H1 (cell line): Measurements from ENCODE around the gene HIVEP3. TPM values are rescaled to one million over a fixed set of nuclear protein-coding genes. Genes with fewer than 3 reads are reported as not detected.

Source experiments
- KDM5A ChIP-seq: fragments of 200-600 bp; IDR thresholded peaks from 2 replicates; pipeline ENCODE4 v1.7.1; 2012; ENCODE audit warnings: mild to moderate bottlenecking, low read length, inconsistent platforms, mixed read lengths
- MAFK ChIP-seq: IDR thresholded peaks from 2 replicates; pipeline ENCODE4 v1.6.1; 2012; ENCODE audit warnings: low read depth, mild to moderate bottlenecking, improper control_type of control experiment, low read length
- RNF2 ChIP-seq: fragments of 200-900, 300-1000 bp; sonication (generic); IDR thresholded peaks from 2 replicates; pipeline ENCODE4 v1.7.1; 2016; ENCODE audit warnings: borderline replicate concordance, low read depth, mild to moderate bottlenecking, antibody characterized with exemption, low read length; ENCODE audit not compliant: poor library complexity, severe bottlenecking; ENCODE audit errors: missing control alignments
- SP1 ChIP-seq: IDR thresholded peaks from 2 replicates; pipeline ENCODE4 v1.6.1; 2011; ENCODE audit warnings: low read depth, low read length
- SP2 ChIP-seq: IDR thresholded peaks from 2 replicates; pipeline ENCODE4 v1.6.1; 2012; ENCODE audit warnings: mild to moderate bottlenecking, low read length, inconsistent platforms
- TCF12 ChIP-seq: IDR thresholded peaks from 2 replicates; pipeline ENCODE4 v1.6.1; 2011; ENCODE audit warnings: low read depth, mild to moderate bottlenecking, low read length
- polyA plus RNA-seq, 7 experiments: library from polyadenylated mRNA; depleted of rRNA in 3 of 7; stranded (reverse) in 5 of 7; unstranded in 2 of 7; fragments of >200 nt in 5 of 7; fragments of 200-250 nt in 2 of 7; gene quantifications; 1 replicate in 5 of 7; 2 replicates in 1 of 7; 4 replicates in 1 of 7; pipeline versions ENCODE4 v1.2.1 to v1.2.3, GENCODE V29; 2011 to 2013; ENCODE audit warnings: missing spikeins in 2 of 7, mixed read lengths in 2 of 7
- total RNA-seq: library from RNA; stranded (reverse); fragmentation: NEBNext Ultra II Directional; extraction: Animal tissue kit (Norgen Biotek cat#: 25700); gene quantifications from 2 replicates; pipeline ENCODE4 v1.2.1, GENCODE V29; 2021
- TF ChIP-seq, protein P1 (sequence below): fragments of 300-600 bp; sonication (generic); IDR thresholded peaks from 2 replicates; pipeline ENCODE4 v1.7.1; 2012; ENCODE audit warnings: low read length, moderate library complexity, mild to moderate bottlenecking, inconsistent platforms; ENCODE audit not compliant: insufficient replicate concordance

HIVEP3 gene
- total and polyA plus RNA-seq, 2 of the 8 experiments (the other 6 are each of a cell fraction or from before 2014, with no cell fraction given), result 0.24 to 0.69 TPM

- TF ChIP-seq, protein P1, sequence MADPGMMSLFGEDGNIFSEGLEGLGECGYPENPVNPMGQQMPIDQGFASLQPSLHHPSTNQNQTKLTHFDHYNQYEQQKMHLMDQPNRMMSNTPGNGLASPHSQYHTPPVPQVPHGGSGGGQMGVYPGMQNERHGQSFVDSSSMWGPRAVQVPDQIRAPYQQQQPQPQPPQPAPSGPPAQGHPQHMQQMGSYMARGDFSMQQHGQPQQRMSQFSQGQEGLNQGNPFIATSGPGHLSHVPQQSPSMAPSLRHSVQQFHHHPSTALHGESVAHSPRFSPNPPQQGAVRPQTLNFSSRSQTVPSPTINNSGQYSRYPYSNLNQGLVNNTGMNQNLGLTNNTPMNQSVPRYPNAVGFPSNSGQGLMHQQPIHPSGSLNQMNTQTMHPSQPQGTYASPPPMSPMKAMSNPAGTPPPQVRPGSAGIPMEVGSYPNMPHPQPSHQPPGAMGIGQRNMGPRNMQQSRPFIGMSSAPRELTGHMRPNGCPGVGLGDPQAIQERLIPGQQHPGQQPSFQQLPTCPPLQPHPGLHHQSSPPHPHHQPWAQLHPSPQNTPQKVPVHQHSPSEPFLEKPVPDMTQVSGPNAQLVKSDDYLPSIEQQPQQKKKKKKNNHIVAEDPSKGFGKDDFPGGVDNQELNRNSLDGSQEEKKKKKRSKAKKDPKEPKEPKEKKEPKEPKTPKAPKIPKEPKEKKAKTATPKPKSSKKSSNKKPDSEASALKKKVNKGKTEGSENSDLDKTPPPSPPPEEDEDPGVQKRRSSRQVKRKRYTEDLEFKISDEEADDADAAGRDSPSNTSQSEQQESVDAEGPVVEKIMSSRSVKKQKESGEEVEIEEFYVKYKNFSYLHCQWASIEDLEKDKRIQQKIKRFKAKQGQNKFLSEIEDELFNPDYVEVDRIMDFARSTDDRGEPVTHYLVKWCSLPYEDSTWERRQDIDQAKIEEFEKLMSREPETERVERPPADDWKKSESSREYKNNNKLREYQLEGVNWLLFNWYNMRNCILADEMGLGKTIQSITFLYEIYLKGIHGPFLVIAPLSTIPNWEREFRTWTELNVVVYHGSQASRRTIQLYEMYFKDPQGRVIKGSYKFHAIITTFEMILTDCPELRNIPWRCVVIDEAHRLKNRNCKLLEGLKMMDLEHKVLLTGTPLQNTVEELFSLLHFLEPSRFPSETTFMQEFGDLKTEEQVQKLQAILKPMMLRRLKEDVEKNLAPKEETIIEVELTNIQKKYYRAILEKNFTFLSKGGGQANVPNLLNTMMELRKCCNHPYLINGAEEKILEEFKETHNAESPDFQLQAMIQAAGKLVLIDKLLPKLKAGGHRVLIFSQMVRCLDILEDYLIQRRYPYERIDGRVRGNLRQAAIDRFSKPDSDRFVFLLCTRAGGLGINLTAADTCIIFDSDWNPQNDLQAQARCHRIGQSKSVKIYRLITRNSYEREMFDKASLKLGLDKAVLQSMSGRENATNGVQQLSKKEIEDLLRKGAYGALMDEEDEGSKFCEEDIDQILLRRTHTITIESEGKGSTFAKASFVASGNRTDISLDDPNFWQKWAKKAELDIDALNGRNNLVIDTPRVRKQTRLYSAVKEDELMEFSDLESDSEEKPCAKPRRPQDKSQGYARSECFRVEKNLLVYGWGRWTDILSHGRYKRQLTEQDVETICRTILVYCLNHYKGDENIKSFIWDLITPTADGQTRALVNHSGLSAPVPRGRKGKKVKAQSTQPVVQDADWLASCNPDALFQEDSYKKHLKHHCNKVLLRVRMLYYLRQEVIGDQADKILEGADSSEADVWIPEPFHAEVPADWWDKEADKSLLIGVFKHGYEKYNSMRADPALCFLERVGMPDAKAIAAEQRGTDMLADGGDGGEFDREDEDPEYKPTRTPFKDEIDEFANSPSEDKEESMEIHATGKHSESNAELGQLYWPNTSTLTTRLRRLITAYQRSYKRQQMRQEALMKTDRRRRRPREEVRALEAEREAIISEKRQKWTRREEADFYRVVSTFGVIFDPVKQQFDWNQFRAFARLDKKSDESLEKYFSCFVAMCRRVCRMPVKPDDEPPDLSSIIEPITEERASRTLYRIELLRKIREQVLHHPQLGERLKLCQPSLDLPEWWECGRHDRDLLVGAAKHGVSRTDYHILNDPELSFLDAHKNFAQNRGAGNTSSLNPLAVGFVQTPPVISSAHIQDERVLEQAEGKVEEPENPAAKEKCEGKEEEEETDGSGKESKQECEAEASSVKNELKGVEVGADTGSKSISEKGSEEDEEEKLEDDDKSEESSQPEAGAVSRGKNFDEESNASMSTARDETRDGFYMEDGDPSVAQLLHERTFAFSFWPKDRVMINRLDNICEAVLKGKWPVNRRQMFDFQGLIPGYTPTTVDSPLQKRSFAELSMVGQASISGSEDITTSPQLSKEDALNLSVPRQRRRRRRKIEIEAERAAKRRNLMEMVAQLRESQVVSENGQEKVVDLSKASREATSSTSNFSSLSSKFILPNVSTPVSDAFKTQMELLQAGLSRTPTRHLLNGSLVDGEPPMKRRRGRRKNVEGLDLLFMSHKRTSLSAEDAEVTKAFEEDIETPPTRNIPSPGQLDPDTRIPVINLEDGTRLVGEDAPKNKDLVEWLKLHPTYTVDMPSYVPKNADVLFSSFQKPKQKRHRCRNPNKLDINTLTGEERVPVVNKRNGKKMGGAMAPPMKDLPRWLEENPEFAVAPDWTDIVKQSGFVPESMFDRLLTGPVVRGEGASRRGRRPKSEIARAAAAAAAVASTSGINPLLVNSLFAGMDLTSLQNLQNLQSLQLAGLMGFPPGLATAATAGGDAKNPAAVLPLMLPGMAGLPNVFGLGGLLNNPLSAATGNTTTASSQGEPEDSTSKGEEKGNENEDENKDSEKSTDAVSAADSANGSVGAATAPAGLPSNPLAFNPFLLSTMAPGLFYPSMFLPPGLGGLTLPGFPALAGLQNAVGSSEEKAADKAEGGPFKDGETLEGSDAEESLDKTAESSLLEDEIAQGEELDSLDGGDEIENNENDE, result no peak
- TF ChIP-seq SP2, result no peak
- TF ChIP-seq MAFK, result no peak
- no peak for TF ChIP-seq KDM5A
- TF ChIP-seq SP1, result no peak
- TF ChIP-seq TCF12, result no peak
- no peak for TF ChIP-seq RNF2
These were observed 440.5 kb downstream of the HIVEP3 start (continued) for GRCh38 chr1:41478118-41478748.
